ENCODE data around the gene SIPA1L2.

The SIPA1L2 gene

DNA sequence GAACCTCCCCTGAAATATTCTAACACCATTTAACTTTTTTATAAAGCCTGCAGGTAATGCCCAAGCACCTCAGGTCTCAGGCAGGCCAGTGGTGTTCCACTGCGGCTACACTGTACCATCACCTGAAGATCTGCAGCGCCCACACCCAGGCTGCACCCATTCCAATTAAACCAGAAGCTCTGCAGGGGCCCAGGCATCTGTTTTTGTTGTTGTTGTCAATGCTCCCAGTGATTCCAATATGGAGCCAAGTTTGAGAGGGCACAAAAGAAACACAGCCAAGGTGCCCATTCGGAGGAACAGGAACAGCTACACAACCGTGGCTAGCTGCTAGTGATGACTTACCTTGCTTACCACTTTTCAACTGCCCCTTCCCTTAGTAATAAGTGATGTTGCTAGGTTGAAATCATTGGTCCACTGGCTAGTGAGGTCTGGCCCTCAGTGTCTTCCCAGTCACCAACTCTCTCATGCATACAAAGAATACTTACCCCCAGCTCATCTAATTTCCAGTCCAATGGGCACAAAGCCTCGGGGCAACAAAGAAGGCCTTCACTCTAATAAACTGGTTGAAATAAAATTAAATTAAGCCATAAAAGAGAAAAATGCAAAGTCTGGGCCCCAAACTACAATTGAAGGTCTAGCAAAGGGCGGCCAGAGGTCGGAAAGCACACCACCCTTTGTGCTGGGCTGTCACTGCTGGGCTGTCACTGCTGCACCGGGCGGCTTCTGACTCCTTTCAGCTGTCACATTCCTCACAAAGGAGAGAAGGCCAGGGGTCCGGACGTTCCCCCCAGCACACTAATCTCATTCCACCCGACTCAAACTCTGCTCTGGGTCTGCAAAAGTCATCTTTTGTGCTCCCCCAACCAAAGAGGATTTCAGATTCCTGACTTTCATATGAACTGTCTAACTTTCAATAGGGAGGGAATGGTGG is 34.9 kb downstream of the SIPA1L2 start:
- TF ChIP-seq SIN3A (IDR thresholded peaks at IDR 0.05; ENCODE audit: borderline replicate concordance, insufficient read depth, low read length) (no peak), FOXP2 (optimal IDR thresholded peaks at IDR 0.05; ENCODE audit: borderline replicate concordance, extremely low read depth, extremely low read length, insufficient read depth) (no peak), TAF1 (IDR thresholded peaks at IDR 0.05; ENCODE audit: borderline replicate concordance, insufficient read depth, low read length) (no peak), POLR2AphosphoS5 (IDR thresholded peaks at IDR 0.05; ENCODE audit: low read depth, low read length) (no peak)
- TF ChIP-seq, protein P1, sequence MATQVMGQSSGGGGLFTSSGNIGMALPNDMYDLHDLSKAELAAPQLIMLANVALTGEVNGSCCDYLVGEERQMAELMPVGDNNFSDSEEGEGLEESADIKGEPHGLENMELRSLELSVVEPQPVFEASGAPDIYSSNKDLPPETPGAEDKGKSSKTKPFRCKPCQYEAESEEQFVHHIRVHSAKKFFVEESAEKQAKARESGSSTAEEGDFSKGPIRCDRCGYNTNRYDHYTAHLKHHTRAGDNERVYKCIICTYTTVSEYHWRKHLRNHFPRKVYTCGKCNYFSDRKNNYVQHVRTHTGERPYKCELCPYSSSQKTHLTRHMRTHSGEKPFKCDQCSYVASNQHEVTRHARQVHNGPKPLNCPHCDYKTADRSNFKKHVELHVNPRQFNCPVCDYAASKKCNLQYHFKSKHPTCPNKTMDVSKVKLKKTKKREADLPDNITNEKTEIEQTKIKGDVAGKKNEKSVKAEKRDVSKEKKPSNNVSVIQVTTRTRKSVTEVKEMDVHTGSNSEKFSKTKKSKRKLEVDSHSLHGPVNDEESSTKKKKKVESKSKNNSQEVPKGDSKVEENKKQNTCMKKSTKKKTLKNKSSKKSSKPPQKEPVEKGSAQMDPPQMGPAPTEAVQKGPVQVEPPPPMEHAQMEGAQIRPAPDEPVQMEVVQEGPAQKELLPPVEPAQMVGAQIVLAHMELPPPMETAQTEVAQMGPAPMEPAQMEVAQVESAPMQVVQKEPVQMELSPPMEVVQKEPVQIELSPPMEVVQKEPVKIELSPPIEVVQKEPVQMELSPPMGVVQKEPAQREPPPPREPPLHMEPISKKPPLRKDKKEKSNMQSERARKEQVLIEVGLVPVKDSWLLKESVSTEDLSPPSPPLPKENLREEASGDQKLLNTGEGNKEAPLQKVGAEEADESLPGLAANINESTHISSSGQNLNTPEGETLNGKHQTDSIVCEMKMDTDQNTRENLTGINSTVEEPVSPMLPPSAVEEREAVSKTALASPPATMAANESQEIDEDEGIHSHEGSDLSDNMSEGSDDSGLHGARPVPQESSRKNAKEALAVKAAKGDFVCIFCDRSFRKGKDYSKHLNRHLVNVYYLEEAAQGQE (IDR thresholded peaks at IDR 0.05; ENCODE audit: insufficient read depth in 1 of 2, low read depth in 2 of 2, low read length in 2 of 2), result no peak

DNA sequence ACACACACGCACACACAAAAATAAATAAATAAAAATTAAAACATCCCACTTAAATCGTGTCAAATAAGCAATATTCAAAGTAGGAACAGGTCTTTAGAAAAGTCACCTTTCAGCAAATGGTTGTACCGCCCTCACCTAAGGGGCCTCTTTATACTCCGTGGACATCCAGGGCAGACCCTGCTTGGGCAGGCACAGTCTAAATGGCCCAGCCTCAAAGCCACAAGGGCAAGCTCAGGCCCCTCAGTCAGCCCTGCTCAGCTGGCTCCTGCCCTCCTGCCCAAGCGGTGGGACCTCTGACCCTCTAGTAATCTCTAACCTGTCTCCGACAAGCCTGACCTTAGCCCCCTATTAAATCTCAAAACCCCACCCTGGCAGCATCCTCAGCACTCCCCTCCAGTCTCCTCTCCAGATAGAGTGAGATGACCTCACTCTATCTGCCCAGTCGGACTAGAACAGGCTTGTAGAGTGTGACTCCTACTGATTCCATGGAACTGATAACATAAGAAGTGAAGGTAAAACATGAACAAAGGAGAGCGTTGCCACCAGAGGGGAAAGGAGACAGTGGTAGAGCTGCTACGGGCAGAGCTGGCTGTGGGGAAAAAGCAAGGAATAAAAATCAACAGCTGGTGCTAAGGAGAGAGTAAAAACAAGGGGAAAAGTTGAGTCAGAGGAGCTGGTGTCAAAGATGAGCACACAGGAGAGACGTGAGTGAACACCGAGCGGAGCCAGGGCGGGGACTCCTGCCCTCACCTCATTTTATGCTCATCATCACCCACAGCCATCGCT is 36.0 kb downstream of the SIPA1L2 start:
- TF ChIP-seq, protein P1 (IDR thresholded peaks at IDR 0.05; ENCODE audit: insufficient read depth in 1 of 2, low read depth in 2 of 2, low read length in 2 of 2), result no peak
- TF ChIP-seq SIN3A (IDR thresholded peaks at IDR 0.05; ENCODE audit: borderline replicate concordance, insufficient read depth, low read length) (no peak), POLR2AphosphoS5 (IDR thresholded peaks at IDR 0.05; ENCODE audit: low read depth, low read length) (no peak), TAF1 (IDR thresholded peaks at IDR 0.05; ENCODE audit: borderline replicate concordance, insufficient read depth, low read length) (no peak), FOXP2 (optimal IDR thresholded peaks at IDR 0.05; ENCODE audit: borderline replicate concordance, extremely low read depth, extremely low read length, insufficient read depth) (no peak)

DNA sequence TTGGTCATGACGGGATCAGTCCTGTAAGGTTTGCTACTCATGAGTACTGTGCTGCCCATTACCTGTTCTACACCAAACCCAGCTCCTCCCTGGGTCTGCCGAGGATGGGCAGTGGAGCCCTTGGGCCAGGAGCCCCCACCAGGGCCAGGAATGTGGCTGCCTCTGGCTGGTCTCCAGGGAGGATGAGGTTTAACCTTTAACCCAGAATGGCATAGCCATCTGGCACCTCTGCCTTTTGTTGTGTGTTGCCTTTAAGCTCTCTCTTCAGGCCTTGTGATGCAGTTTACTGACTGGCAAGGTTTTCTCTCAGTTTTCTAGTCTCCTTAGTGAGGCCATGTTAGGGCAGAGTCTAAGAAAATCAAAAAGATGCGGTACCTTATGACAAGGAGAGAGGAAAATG is 38.6 kb downstream of the SIPA1L2 start:
- TF ChIP-seq FOXP2 (optimal IDR thresholded peaks at IDR 0.05; ENCODE audit: borderline replicate concordance, extremely low read depth, extremely low read length, insufficient read depth), result no peak
- TF ChIP-seq, protein P1 (IDR thresholded peaks at IDR 0.05; ENCODE audit: insufficient read depth in 1 of 2, low read depth in 2 of 2, low read length in 2 of 2), result no peak

DNA sequence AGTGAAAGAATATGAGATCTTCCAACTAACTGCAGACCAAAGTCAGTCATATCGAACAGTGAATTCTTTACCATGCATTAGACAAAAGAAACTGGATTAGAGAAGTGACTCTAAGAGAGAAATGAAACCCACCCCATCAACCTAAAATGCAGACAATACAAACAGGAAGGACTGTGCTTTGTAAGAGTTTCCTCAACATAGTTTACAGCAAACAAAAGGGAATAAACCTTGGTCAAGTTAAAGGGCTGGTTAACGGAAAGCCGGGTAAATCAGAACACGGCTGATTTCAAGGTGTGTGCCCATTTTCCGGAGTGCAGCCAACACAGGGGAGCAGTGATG is 39.2 kb downstream of the SIPA1L2 start:
- TF ChIP-seq FOXP2 (optimal IDR thresholded peaks at IDR 0.05; ENCODE audit: borderline replicate concordance, extremely low read depth, extremely low read length, insufficient read depth), result no peak

DNA sequence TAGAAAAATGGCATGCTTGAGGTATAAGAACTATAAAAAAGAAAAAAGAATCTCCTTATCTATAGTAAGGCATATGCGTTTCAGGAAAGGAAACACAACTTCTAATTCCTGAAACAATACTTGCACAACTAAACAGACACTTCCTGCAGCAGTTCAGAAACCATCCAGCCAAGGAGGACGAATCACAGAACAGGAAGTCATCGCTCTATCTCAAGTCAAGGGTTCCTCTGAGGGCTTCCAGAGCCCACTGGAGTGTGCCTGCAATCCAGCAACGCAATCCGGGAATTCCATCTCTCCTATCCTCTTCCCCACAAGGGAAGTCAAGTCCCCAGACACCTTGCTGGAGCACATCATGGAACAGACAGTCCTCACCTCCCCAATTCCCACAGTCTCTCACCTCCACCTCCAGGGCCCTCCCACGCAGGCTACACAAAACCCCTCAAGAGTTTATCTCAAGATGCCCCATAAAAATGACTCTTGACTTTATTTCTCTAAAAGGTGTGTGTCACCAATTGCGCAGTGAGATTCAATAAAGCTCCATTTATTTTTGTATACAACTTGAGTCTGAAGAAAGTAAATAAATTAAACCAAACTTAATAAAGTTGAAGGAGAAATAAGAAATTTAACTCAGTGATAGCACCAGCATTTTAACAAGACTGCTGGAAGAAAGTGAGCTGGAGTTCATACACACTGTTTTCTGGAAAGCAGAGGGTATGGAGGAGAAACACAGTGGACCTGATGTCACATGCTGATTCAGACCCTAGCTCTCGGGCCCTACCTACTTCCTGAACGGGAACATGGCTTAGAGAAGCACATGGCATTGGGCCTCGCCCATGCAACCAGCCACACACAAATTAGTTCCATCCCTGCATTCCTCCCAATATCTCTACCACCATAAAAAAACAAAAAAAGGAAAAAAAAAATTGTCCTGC is 39.9 kb downstream of the SIPA1L2 start:
- TF ChIP-seq SIN3A (IDR thresholded peaks at IDR 0.05; ENCODE audit: borderline replicate concordance, insufficient read depth, low read length) (no peak), TAF1 (IDR thresholded peaks at IDR 0.05; ENCODE audit: borderline replicate concordance, insufficient read depth, low read length) (no peak), FOXP2 (optimal IDR thresholded peaks at IDR 0.05; ENCODE audit: borderline replicate concordance, extremely low read depth, extremely low read length, insufficient read depth) (no peak), POLR2AphosphoS5 (IDR thresholded peaks at IDR 0.05; ENCODE audit: low read depth, low read length) (no peak)
- TF ChIP-seq, protein P1 (IDR thresholded peaks at IDR 0.05; ENCODE audit: insufficient read depth in 1 of 2, low read depth in 2 of 2, low read length in 2 of 2), result no peak

All from PFSK-1 (cell line).